AG04450 (cell line): Measurements from ENCODE around the gene NHS. TPM values are rescaled to one million over a fixed set of nuclear protein-coding genes. Genes with fewer than 3 reads are reported as not detected.
A peak's percentile ranks its signal among the peaks of the same experiment; 100 is the strongest.

Source experiments
- CTCF ChIA-PET: fragments of 300-600, 350-600 bp; formaldehyde crosslinking; extraction: SDS; loops from one replicate; lab custom pipeline; 2022; ENCODE audit warnings: antibody characterized with exemption, inconsistent platforms; lab: Charles Lee
- POLR2A ChIA-PET: fragments of 350-600 bp; formaldehyde crosslinking; extraction: SDS; loops from one replicate; lab custom pipeline; 2021; ENCODE audit warnings: antibody characterized with exemption, inconsistent platforms; lab: Yijun Ruan, JAX
- DNase-seq: peaks from one replicate; pipeline ENCODE4 v3.0.0-alpha.2; 2011; ENCODE audit warnings: low read depth, low spot score
- H3K27ac ChIP-seq: one replicate; pipeline ENCODE4 v1.5.1; 2012; ENCODE audit warnings: low read depth, low read length, control low read depth
- H3K27me3 ChIP-seq: one replicate; pipeline ENCODE4 v1.6.0; 2012; ENCODE audit warnings: low read length; ENCODE audit not compliant: control insufficient read depth, insufficient read depth
- H3K4me3 ChIP-seq: 2 replicates; pipeline ENCODE4 v1.5.1; 2011; ENCODE audit warnings: mild to moderate bottlenecking, low read depth, low read length, control low read depth
- H3K9me3 ChIP-seq: 2 replicates; pipeline ENCODE4 v1.5.1; 2012; ENCODE audit warnings: low read length; ENCODE audit not compliant: control insufficient read depth, insufficient read depth
- polyA plus RNA-seq: library from polyadenylated mRNA; depleted of rRNA; stranded (reverse); fragments of >200 nt; gene quantifications from 2 replicates; pipeline ENCODE4 v1.2.3, GENCODE V29; 2011
- TF ChIP-seq, protein P1 (sequence below): IDR thresholded peaks from 2 replicates; pipeline ENCODE4 v1.5.1; 2011; ENCODE audit warnings: low read depth, low read length, control low read depth, inconsistent platforms

NHS gene
- polyA plus RNA-seq, 1 experiment = 2.0 TPM

DNA sequence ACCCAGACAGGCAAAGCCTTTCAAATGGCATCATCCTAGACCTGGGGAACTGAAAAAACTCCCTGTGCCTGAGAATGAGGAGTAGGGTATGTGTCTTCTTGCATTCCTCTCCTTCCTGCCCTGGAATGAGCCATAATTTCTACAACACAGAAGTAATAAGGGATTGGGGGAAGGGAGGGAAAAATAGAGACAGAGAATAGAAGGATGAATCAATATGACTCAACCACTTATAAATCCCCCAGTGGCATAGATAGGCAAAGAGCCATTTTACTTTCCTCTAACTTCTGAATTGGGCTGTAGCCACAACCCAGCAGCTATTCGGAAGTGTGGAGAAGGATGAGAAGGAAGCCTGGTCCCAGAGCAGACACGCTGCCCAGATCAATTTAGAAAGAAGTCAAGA is 99.9 kb downstream of the NHS start:
- Histone ChIP-seq H3K9me3 (no peaks in the 10 kb centered on the region), H3K4me3 (no peak overlapping the region), H3K27me3 (no peaks in the 10 kb centered on the region), H3K27ac (peak overlapping the region; percentile 21)
- POLR2A ChIA-PET = no interaction called here
- TF ChIP-seq, protein P1, sequence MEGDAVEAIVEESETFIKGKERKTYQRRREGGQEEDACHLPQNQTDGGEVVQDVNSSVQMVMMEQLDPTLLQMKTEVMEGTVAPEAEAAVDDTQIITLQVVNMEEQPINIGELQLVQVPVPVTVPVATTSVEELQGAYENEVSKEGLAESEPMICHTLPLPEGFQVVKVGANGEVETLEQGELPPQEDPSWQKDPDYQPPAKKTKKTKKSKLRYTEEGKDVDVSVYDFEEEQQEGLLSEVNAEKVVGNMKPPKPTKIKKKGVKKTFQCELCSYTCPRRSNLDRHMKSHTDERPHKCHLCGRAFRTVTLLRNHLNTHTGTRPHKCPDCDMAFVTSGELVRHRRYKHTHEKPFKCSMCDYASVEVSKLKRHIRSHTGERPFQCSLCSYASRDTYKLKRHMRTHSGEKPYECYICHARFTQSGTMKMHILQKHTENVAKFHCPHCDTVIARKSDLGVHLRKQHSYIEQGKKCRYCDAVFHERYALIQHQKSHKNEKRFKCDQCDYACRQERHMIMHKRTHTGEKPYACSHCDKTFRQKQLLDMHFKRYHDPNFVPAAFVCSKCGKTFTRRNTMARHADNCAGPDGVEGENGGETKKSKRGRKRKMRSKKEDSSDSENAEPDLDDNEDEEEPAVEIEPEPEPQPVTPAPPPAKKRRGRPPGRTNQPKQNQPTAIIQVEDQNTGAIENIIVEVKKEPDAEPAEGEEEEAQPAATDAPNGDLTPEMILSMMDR = no peak
- CTCF ChIA-PET = no interaction called here
- DNase-seq = no peak

DNA sequence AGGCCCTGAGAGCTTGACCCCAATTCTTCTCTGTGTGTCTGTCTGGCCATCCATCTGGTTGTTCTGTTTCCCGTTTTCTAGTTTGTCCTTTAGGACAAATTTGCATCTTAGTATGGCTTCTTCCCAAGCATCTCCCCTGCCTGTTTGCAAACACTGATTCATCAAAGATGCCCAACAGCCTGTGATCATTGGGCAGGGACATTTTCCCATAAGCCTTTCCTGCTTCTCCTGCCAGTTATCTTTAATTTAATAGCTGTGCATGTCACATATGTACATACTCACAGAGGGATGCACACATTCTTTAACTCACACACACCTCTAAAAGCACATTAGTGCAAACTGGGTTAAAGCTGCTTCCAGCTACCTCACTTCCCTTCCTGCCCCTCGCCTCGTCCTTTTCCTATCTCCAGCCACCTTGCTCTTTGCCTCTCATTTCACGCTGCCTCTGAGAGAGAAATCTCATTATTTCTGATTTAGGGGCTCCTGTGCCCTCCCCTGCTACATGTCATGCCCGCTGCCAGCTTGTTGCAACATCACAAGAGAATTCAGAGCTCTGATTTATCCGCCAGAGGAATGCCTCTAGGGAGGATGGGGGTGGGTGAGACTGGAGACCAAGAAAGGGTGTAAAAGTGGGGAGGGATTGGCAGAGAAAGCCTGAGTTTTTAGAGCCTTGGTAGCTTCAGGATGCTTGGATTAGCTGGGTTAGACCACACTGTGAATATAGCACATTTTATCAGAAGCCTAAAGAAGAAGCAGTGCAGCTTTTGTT is 100.6 kb downstream of the NHS start:
- Histone ChIP-seq H3K27ac (no peak overlapping the region), H3K4me3 (no peak overlapping the region), H3K27me3 (no peaks in the 10 kb centered on the region), H3K9me3 (no peaks in the 10 kb centered on the region)
- DNase-seq = no peak
- TF ChIP-seq, protein P1 = no peak
- ChIA-PET CTCF (interaction anchor here (0.7 kb wide), 1 partner anchor 203 kb away, joined by 3 read pairs; no protein-coding TSS in a partner anchor), POLR2A (interaction anchor here (0.5 kb wide), 1 partner anchor 50 kb away, joined by 13 read pairs; no protein-coding TSS in a partner anchor)

DNA sequence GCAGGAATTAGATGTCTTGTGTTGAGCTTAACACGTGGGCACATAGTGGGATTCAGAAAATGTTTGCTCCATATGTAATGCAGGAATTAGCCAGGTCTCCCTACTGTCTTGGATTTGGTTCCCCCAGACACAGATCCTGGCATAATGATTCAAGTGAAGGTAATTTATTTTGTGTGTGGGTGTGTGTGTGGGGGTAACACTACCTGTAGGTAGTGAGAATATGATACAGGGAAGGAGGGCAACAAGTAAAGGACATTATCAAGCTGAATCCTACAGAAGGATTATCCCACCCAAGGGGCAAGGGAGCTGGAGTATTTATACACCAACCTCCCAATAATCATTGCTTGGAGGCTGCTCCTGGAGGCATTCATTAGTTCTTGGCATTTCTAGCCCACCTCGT is 101.4 kb downstream of the NHS start:
- TF ChIP-seq, protein P1 = no peak
- DNase-seq = no peak
- Histone ChIP-seq H3K27ac (no peak overlapping the region), H3K27me3 (no peaks in the 10 kb centered on the region), H3K4me3 (no peak overlapping the region), H3K9me3 (no peaks in the 10 kb centered on the region)
- ChIA-PET POLR2A (interaction anchor here (0.5 kb wide), 1 partner anchor 51 kb away, joined by 13 read pairs; no protein-coding TSS in a partner anchor), CTCF (interaction anchor here (0.7 kb wide), 1 partner anchor 204 kb away, joined by 3 read pairs; no protein-coding TSS in a partner anchor)

DNA sequence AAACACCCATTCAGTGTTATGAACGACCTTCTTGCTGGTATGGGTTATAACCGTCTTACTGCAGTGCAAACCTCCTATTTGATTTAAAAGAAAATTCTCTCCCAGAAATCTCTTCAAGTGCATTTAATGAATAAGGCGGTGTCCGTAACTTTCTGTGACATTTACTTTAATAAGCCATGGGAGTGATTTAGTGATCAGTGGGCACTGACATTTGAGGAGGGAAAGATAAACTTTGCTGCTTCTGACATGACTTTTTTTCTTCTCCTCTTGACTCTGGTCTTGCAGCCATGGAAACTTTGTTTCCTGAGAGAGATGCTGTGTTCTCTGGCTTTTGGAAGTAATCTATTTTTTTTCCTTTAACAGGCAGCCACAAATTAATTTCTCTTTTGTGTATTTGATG is 106.1 kb downstream of the NHS start:
- no peak for DNase-seq
- POLR2A ChIA-PET = no interaction called here
- Histone ChIP-seq H3K4me3 (no peak overlapping the region), H3K27me3 (no peaks in the 10 kb centered on the region), H3K27ac (no peak overlapping the region), H3K9me3 (no peaks in the 10 kb centered on the region)
- TF ChIP-seq, protein P1 = no peak
- CTCF ChIA-PET = no interaction called here

DNA sequence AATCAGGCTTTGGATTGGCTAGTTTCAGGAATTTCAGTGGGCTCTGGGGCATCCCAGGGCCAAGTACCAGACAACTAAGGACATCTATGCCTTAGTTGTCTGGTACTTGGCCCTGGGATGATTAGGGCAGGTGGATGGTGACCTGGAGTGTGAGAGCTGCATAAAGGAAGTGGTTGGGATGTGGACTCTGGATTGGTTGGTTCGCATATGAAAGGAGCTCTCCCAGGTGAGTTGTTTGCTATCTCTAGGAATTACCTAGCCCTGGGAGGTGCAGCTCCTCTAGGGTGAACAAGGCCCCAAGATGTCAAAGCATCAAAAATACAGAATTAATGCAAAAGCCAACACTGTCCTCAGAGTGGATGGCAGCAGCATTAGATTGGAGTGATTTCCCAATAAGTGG is 109.6 kb downstream of the NHS start:
- no peak for DNase-seq
- Histone ChIP-seq H3K27me3 (no peaks in the 10 kb centered on the region), H3K27ac (no peak overlapping the region), H3K4me3 (no peak overlapping the region), H3K9me3 (no peaks in the 10 kb centered on the region)
- TF ChIP-seq, protein P1 = no peak
- ChIA-PET POLR2A (interaction anchor here (0.8 kb wide), 1 partner anchor 14 kb away, joined by 3 read pairs; no protein-coding TSS in a partner anchor), CTCF (no interaction called here)
